HUES48 (cell line): ENCODE results near the gene NFKB2.

Experiments
- H3K27ac ChIP-seq: one replicate; pipeline ENCODE4 v1.7.0; 2013; ENCODE audit warnings: low read depth, low read length, inconsistent platforms
- H3K27me3 ChIP-seq: 2 replicates; pipeline ENCODE4 v1.6.1; 2013; ENCODE audit warnings: mild to moderate bottlenecking, low read length; ENCODE audit not compliant: control insufficient read depth, insufficient read depth
- H3K36me3 ChIP-seq: 2 replicates; pipeline ENCODE4 v1.6.1; 2013; ENCODE audit warnings: low read length; ENCODE audit not compliant: control insufficient read depth, insufficient read depth
- H3K4me1 ChIP-seq: 2 replicates; pipeline ENCODE4 v1.6.1; 2013; ENCODE audit warnings: mild to moderate bottlenecking, low read length; ENCODE audit not compliant: control insufficient read depth, insufficient read depth
- H3K4me3 ChIP-seq: 2 replicates; pipeline ENCODE4 v1.5.1; 2013; ENCODE audit warnings: mild to moderate bottlenecking, low read depth, low read length
- H3K9ac ChIP-seq: 2 replicates; pipeline ENCODE4 v1.6.1; 2013; ENCODE audit warnings: mild to moderate bottlenecking, low read depth, low read length, moderate library complexity
- H3K9me3 ChIP-seq: 2 replicates; pipeline ENCODE4 v1.6.1; 2013; ENCODE audit warnings: low read length; ENCODE audit not compliant: control insufficient read depth, insufficient read depth

The NFKB2 gene

DNA sequence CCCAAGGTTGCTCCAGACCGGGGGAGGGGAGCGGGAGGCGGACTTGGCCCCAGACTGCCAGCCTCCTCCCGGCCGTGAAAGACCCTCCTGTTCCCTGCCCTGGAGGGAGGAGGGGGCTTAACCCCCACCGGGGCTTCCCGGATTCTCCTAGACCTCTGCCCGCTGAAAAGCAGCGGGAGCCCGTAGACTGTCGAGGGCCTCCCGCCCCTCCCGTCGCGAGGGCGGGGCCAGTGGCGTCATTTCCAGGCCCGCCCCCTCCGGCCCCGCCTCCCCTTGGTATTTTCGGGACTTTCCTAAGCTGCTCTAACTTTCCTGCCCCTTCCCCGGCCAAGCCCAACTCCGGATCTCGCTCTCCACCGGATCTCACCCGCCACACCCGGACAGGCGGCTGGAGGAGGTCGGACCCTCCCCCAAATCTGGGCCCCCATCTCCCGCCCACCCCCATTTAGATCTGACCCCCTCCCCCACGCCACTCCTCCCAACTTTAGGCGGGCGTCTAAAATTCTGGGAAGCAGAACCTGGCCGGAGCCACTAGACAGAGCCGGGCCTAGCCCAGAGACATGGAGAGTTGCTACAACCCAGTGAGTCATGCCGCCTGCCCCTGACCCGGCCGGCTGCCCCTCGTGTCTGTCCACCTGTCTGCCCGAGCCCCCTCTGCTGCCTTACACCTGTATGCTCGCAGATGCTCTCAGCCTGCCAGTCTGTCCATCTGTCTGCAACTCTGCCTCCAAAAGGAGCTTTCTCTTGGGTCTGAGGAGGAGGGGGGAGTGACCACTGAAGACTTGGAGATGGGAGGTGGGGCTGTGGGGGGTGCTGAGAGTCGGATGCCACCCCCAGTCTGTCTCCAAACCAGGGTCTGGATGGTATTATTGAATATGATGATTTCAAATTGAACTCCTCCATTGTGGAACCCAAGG is at the start of gene NFKB2:
Gene NFKB2, plus strand, starts transcription at position 306 of the 917 bp plus-strand sequence. Its CDS starts 255 bp downstream, at position 561.
- Histone ChIP-seq H3K9ac (peak within 1 kb of the TSS; percentile 56), H3K4me1 (peaks cover 20% of the 10 kb centered on the region)

DNA sequence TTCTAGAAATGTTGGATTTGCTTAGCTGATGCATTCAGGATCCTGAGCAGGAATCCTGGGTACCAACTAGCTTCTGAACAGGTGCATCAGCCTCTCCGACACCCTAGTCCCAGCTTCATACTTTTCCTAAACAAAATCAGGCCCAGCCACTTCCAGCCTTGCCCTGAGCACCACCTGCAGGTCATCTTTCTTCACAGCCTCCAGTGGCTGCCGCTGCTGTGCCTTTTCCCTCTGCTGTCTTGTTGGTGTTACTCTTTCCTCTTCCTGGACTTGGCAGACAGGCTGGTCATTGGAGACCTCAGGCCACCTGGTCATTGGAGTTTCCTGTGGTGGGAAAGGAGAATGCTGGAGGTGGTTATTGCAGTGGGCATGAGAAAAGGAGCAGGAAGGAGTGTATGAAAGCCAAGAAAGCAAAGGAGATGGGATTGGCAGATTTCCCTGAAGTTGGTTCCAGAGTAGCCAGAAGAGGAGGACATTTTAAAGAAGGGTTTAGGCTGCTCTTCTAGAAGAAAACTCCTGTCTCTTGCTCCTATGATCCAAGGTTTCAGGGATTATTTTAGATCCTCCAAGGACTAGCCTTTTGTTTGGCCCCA is 48.2 kb upstream of the NFKB2 start:
- Histone ChIP-seq H3K36me3 (peaks cover 10% of the 10 kb centered on the region), H3K4me1 (peaks cover 10% of the 10 kb centered on the region), H3K9me3 (no peaks in the 10 kb centered on the region), H3K9ac (no peak overlapping the region), H3K27me3 (peaks cover 23% of the 10 kb centered on the region), H3K4me3 (no peak overlapping the region), H3K27ac (no peak overlapping the region)

More for the DNA sequence above, at the start of gene NFKB2:
- Histone ChIP-seq H3K36me3 (peaks cover 21% of the 10 kb centered on the region), H3K9me3 (no peaks in the 10 kb centered on the region), H3K27ac (peak within 1 kb of the TSS; percentile 75), H3K27me3 (peaks cover 30% of the 10 kb centered on the region), H3K4me3 (peak within 1 kb of the TSS; percentile 84)

DNA sequence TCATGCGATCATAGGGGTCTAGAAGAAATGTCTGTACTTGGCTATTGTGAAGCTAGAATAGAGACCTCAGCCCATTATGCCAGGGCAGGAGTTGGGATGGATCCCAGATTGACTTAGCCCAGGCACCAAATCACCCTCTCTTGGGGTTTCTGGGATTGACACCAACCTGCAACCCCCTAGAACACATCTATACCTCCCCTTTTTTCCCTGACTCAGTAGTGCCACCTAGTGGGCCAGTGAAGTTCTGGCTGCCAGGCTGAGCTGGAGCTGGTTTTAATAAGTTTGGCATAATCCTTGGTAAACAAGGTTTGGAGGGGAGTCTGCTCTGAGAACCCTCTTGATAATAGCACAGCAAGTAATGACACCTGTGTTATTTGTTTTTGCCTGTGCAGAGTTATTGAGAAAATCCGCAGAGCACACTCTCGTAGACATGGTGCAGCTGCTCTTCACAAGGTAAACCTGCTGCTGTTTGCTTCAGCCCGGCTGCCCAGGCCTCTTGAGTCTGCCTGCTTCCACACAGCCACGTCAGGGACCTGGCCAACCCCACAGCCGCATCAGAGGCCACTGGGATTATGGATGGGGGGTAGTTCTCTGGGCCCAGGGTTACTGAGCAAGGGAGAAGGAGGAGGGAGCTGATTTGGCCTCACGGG is 43.3 kb upstream of the NFKB2 start:
- Histone ChIP-seq H3K27me3 (no peaks in the 10 kb centered on the region), H3K9ac (no peak overlapping the region), H3K9me3 (no peaks in the 10 kb centered on the region), H3K4me1 (no peaks in the 10 kb centered on the region), H3K27ac (no peak overlapping the region), H3K36me3 (peaks cover 35% of the 10 kb centered on the region; the same call in 1 of the 2 replicates), H3K4me3 (no peak overlapping the region)

DNA sequence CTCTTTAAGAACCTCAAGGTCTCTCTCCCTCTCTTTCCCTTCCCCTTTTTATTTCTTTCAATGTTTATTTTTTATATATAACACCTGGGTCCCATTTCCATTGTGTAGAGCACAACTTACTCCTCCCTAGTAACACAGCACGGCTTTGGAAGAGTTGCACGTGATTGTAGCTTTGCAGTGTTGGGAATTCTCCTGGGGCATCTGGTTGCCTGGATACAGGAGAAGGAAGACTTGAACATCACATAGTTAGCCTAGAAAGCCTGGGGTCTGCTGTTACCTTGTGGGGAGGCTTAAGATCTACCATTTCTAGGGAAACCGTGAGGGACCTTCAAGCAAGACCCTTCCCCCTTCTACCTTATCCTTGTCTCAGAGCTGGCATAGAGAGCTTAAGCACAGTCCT is 41.1 kb upstream of the NFKB2 start:
- peaks cover 55% of the 10 kb centered on the region for H3K36me3 ChIP-seq
- no peaks in the 10 kb centered on the region for H3K9me3 ChIP-seq
- H3K27me3 ChIP-seq, result no peaks in the 10 kb centered on the region
- no peaks in the 10 kb centered on the region for H3K4me1 ChIP-seq
- H3K4me3 ChIP-seq, result no peak overlapping the region
- no peak overlapping the region for H3K27ac ChIP-seq
- no peak overlapping the region for H3K9ac ChIP-seq

DNA sequence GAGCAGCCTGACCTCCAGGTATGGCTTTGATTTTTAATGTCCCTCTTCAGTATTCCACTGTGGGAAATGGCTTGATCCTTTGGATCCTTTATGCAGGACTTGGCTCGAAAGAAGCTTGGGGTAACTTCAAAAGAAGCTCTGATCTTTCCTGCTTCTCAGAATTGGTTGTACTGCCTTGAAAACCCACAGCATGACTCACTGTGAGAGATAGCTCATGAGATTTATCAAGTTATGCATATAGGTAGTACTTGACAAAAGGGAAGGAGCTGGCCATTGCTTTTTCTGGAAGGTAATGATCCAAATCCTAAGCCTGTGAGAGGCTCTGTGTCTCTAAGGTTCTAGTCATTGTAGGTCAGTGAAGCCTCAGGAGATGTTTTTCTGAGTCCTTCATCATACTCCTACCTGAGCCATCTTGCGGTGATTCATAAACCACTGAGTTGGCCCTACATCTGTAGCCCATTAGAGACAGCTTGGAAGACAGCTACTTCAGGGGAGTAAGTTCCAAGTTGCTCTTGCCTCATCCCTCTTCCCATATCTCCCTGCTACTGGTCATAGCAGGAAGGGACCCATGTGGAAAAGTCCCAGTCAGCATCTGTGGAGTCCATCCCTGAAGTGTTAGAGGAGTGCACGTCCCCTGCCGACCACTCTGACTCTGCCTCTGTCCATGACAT is 36.7 kb upstream of the NFKB2 start:
- Histone ChIP-seq H3K36me3 (peaks cover 67% of the 10 kb centered on the region), H3K4me3 (no peak overlapping the region), H3K9ac (no peak overlapping the region), H3K27me3 (no peaks in the 10 kb centered on the region), H3K4me1 (no peaks in the 10 kb centered on the region), H3K27ac (no peak overlapping the region), H3K9me3 (no peaks in the 10 kb centered on the region)

DNA sequence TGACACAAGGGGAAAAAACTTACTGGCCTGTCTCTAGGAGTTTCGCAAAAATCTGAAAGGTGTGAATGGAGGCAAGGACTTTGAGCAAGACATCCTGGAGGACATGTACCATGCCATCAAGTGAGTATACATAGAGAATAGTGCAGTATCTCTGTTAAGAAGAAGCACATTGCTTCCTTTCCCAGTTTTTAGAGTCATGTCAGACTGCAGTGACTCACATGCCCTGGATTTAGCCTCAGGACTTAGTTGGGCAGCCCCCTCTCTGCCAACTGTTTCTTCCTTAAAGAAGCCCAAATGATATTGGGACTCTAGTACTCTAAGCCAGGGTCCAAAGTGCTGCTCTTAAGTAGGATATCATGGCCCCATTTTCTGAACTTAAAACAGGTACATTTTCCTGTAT is 28.1 kb upstream of the NFKB2 start:
- H3K4me1 ChIP-seq, result no peaks in the 10 kb centered on the region
- no peak overlapping the region for H3K27ac ChIP-seq
- no peak overlapping the region for H3K9ac ChIP-seq
- H3K9me3 ChIP-seq, result no peaks in the 10 kb centered on the region
- no peaks in the 10 kb centered on the region for H3K27me3 ChIP-seq
- H3K36me3 ChIP-seq, result peaks cover 78% of the 10 kb centered on the region
- no peak overlapping the region for H3K4me3 ChIP-seq

DNA sequence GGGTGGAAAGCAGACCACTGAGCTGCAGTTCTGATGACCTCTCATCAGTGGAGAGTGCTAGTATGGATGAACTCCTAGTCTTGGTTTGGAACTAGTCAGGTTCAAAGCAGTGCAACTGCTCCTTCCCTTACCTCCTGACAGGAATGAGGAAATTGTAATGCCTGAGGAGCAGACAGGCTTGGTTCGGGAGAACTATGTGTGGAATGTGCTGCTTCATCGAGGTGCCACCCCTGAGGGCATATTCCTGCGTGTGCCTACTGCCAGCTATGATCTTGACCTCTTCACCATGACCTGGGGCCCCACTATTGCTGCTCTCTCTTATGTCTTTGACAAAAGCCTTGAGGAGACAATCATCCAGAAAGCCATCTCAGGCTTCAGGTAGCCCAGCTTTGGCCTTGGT is 27.4 kb upstream of the NFKB2 start:
- Histone ChIP-seq H3K27ac (no peak overlapping the region), H3K36me3 (peaks cover 79% of the 10 kb centered on the region), H3K4me1 (no peaks in the 10 kb centered on the region), H3K4me3 (no peak overlapping the region), H3K9ac (no peak overlapping the region), H3K27me3 (no peaks in the 10 kb centered on the region), H3K9me3 (no peaks in the 10 kb centered on the region)

DNA sequence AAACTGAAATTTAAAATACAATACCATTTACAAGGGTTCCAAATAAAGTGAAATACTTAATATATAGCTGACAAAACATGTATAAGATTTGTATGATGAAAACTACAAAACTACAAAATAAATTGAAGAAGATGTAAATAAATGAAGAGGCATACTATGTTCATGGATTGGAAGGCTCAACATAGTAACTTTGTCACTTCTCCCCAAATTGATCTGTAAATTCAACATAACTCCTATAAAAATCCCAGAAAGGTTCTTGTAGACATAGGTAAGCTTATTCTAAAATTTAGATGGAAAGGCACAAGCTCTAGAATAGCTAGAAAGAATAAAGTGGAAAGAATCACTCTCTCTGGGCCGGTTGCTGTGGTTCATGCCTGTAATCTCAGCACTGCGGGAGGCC is 24.2 kb upstream of the NFKB2 start:
- H3K9ac ChIP-seq, result no peak overlapping the region
- no peaks in the 10 kb centered on the region for H3K27me3 ChIP-seq
- no peaks in the 10 kb centered on the region for H3K9me3 ChIP-seq
- H3K4me3 ChIP-seq, result no peak overlapping the region
- peaks cover 69% of the 10 kb centered on the region for H3K36me3 ChIP-seq
- H3K4me1 ChIP-seq, result no peaks in the 10 kb centered on the region
- no peak overlapping the region for H3K27ac ChIP-seq

DNA sequence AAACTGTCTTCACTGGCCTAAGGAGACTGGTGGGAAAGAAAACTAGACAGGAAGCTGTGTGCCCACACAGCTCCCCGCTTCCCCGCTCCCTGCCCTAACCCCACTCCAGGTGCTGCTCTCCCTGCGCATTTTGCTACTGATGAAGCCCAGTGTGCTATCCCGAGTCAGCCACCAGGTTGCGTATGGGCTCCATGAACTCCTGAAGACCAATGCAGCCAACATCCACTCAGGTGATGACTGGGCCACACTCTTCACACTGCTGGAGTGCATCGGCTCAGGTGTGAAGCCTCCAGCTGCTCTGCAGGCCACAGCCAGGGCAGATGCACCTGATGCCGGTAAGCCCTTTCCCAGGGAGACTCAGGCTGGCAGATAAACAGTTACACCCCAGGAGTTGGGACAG is 20.3 kb upstream of the NFKB2 start:
- H3K4me1 ChIP-seq, result no peaks in the 10 kb centered on the region
- H3K27me3 ChIP-seq, result no peaks in the 10 kb centered on the region
- no peak overlapping the region for H3K4me3 ChIP-seq
- H3K27ac ChIP-seq, result no peak overlapping the region
- H3K36me3 ChIP-seq, result peaks cover 53% of the 10 kb centered on the region
- no peak overlapping the region for H3K9ac ChIP-seq
- H3K9me3 ChIP-seq, result no peaks in the 10 kb centered on the region

DNA sequence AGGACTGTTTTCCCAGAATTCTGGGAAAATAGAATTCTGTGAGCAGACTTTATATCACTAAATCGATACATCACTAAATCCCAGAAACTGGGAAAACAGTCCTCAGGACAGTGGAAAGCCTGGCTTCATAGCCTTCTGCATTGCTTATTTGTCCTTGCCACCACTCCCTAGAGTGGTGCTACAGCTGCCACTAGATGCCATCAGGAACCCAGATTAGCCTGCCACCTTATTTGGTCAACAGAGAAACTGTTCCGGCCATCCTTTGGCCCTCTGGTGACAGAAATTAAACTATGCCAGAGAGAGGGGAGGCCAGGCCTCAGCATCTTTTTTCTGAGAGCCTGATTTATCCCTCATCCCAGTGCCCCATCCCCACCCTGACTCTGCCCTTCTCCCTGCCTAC is 19.6 kb upstream of the NFKB2 start:
- H3K9me3 ChIP-seq, result no peaks in the 10 kb centered on the region
- H3K27me3 ChIP-seq, result no peaks in the 10 kb centered on the region
- no peaks in the 10 kb centered on the region for H3K4me1 ChIP-seq
- no peak overlapping the region for H3K9ac ChIP-seq
- peaks cover 50% of the 10 kb centered on the region for H3K36me3 ChIP-seq
- no peak overlapping the region for H3K27ac ChIP-seq
- H3K4me3 ChIP-seq, result no peak overlapping the region
